Body of pancreas (tissue), 4 donors: ENCODE results near the gene RFK.

Experiments
- POLR2A ChIP-seq, 3 donors: fragments of 450-650 bp; IDR thresholded peaks; one replicate each; pipeline ENCODE4 v1.6.1; 2016; ENCODE audit warnings: antibody characterized with exemption in 3 of 3, mild to moderate bottlenecking in 2 of 3
- TF ChIP-seq, protein P1 (sequence below), 7 experiments: fragments of 450-650 bp in 4 of 7; fragments of 200-600 bp in 3 of 7; sonication (generic) in 3 of 7; IDR thresholded peaks; one replicate each; pipeline ENCODE4 v1.5.1; 2016 to 2019; ENCODE audit warnings: antibody characterized with exemption in 7 of 7

DNA sequence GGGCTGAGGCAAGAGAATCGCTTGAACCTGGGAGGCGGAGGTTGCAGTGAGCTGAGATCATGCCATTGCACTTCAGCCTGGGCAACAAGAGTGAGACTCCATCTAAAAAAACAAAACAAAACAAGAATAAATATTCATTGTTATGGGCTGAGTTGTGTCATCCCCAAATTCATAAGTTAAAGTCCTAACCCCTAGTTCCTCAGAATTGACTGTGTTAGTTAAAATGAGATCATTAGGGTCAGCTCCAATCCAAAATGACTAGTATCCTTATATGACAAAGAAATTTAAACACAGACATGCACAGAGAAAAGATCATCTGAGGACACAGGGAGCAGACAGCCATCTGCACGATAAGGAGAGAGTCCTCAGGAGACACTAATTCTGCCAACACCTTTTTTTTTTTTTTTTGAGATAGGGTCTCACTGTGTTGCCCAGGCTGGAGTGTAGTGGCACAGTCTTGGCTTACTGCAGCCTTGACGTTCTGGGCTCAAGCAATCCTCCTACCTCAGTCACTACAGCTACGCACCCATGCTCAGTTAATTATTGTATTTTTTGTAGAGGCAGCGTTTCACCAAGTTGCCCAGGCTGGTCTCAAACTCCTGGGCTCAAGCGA lies 32.7 kb upstream of the RFK start:
- TF ChIP-seq, protein P1, sequence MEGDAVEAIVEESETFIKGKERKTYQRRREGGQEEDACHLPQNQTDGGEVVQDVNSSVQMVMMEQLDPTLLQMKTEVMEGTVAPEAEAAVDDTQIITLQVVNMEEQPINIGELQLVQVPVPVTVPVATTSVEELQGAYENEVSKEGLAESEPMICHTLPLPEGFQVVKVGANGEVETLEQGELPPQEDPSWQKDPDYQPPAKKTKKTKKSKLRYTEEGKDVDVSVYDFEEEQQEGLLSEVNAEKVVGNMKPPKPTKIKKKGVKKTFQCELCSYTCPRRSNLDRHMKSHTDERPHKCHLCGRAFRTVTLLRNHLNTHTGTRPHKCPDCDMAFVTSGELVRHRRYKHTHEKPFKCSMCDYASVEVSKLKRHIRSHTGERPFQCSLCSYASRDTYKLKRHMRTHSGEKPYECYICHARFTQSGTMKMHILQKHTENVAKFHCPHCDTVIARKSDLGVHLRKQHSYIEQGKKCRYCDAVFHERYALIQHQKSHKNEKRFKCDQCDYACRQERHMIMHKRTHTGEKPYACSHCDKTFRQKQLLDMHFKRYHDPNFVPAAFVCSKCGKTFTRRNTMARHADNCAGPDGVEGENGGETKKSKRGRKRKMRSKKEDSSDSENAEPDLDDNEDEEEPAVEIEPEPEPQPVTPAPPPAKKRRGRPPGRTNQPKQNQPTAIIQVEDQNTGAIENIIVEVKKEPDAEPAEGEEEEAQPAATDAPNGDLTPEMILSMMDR (IDR thresholded peaks at IDR 0.05): no peak
- TF ChIP-seq POLR2A (IDR thresholded peaks at IDR 0.05): no peak
